Left lung (tissue), 10 donors: ENCODE data around the gene TMEM132A. TPM values are rescaled to one million over a fixed set of nuclear protein-coding genes. Genes with fewer than 3 reads are reported as not detected.

Experiments used
- ATAC-seq: fragments of 200-7000 bp; cut with Tn5 transposase; one replicate; pipeline ENCODE4 v1.9.1; 2020; ENCODE audit warnings: moderate library complexity
- DNase-seq, 4 donors: peaks; one replicate each; pipeline ENCODE4 v3.0.0-alpha.2; 2013 to 2020
- H3K27ac ChIP-seq, 2 donors: fragments of 200-600 bp; sonication (generic) in 1 of 2; one replicate each; pipeline versions ENCODE4 v1.5.0 to v1.8.0; 2020 to 2021
- H3K27me3 ChIP-seq, 2 donors: fragments of 200-600 bp; sonication (generic) in 1 of 2; one replicate each; pipeline versions ENCODE4 v1.5.0 to v1.8.0; 2020 to 2021
- H3K36me3 ChIP-seq, 2 donors: fragments of 200-600 bp; sonication (generic) in 1 of 2; one replicate each; pipeline versions ENCODE4 v1.5.0 to v1.8.0; 2020 to 2021
- H3K4me1 ChIP-seq, 2 donors: fragments of 200-600 bp; one replicate each; pipeline ENCODE4 v1.8.0; 2021
- H3K4me3 ChIP-seq, 2 donors: fragments of 200-600 bp; sonication (generic) in 1 of 2; one replicate each; pipeline versions ENCODE4 v1.5.0 to v1.8.0; 2020 to 2021; ENCODE audit warnings: mild to moderate bottlenecking in 1 of 2
- H3K9me3 ChIP-seq, 2 donors: fragments of 200-600 bp; sonication (generic) in 1 of 2; one replicate each; pipeline versions ENCODE4 v1.5.0 to v1.8.0; 2020 to 2021
- CTCF ChIP-seq, 2 donors: fragments of 200-600 bp; sonication (generic) in 1 of 2; IDR thresholded peaks; one replicate each; pipeline versions ENCODE4 v1.5.0 to v1.8.0; 2021; ENCODE audit warnings: antibody characterized with exemption in 2 of 2
- intact Hi-C, 2 donors: fragments of 100-400 bp; cut with DNase I; formaldehyde crosslinking; loops; one replicate each; pipeline versions ENCODE4 v1.11.2 to v1.14.2; 2022
- polyA plus RNA-seq, 6 donors: library from polyadenylated mRNA; unstranded; fragments of 120-200 nt; gene quantifications; one replicate each; pipeline ENCODE4 v1.2.1, GENCODE V29; 2013; ENCODE audit not compliant: insufficient read length in 6 of 6
- total RNA-seq, 2 donors: library from RNA; stranded (reverse); fragmentation: NEBNext Ultra II Directional; extraction: Animal tissue kit (Norgen Biotek cat#: 25700); gene quantifications; one replicate each; pipeline ENCODE4 v1.2.1, GENCODE V29; 2021
- donor health status: DM: no; HTN: yes; CAD: no.
- donor health status: DM: no; HTN: no; CAD: no.

TMEM132A gene
- total and polyA plus RNA-seq, 8 donors, result 12.3 to 67.8 (median 43.2) TPM

- ATAC-seq (no peak), DNase-seq (peak in 1 of 4 donors; percentile 10)
- intact Hi-C loops, result no loop called here
- Histone ChIP-seq H3K9me3 (no peaks in the 10 kb centered on the region), H3K4me3 (no peak overlapping the region), H3K27me3 (no peaks in the 10 kb centered on the region), H3K4me1 (peaks cover 4 to 9% of the 10 kb centered on the region in 2 donors), H3K36me3 (peaks cover 0 to 99% of the 10 kb centered on the region in 2 donors), H3K27ac (peak overlapping the region in 1 of 2 donors; percentile 13)
- no peak for TF ChIP-seq CTCF (IDR thresholded peaks at IDR 0.05)
These were observed 18.0 kb downstream of the TMEM132A start for GRCh38 chr11:60942219-60942618.

- intact Hi-C loops, result no loop called here
- Histone ChIP-seq H3K27me3 (no peaks in the 10 kb centered on the region), H3K4me1 (peaks cover 4 to 16% of the 10 kb centered on the region in 2 donors), H3K9me3 (no peaks in the 10 kb centered on the region), H3K36me3 (peaks cover 0 to 97% of the 10 kb centered on the region in 2 donors), H3K4me3 (no peak overlapping the region), H3K27ac (peak overlapping the region in 1 of 2 donors; percentile 8)
- no peak for TF ChIP-seq CTCF (IDR thresholded peaks at IDR 0.05)
- ATAC-seq, result peak; percentile 81
- DNase-seq, result peak in 2 of 4 donors; percentile 45 to 78
These were observed 18.8 kb downstream of the TMEM132A start for GRCh38 chr11:60942970-60943565.

GRCh38 chr11:60944490-60945294 lies 20.4 kb downstream of the TMEM132A start:
- no peak for TF ChIP-seq CTCF (IDR thresholded peaks at IDR 0.05)
- Histone ChIP-seq H3K4me1 (peaks cover 4 to 32% of the 10 kb centered on the region in 2 donors), H3K9me3 (no peaks in the 10 kb centered on the region), H3K4me3 (no peak overlapping the region), H3K27me3 (no peaks in the 10 kb centered on the region), H3K27ac (no peak overlapping the region), H3K36me3 (peaks cover 0 to 80% of the 10 kb centered on the region in 2 donors)
- ATAC-seq (no peak), DNase-seq (peak in 1 of 4 donors; percentile 19)
- intact Hi-C loops, result no loop called here

- ATAC-seq (no peak), DNase-seq (peak in 1 of 4 donors; percentile 18)
- peaks cover 0 to under 1% of the 10 kb centered on the region in 2 donors for H3K27me3 ChIP-seq
- H3K36me3 ChIP-seq, result peaks cover 0 to 74% of the 10 kb centered on the region in 2 donors
- no peaks in the 10 kb centered on the region for H3K9me3 ChIP-seq
- intact Hi-C loops, result no loop called here
- TF ChIP-seq CTCF (IDR thresholded peaks at IDR 0.05), result no peak
- peaks cover 4 to 38% of the 10 kb centered on the region in 2 donors for H3K4me1 ChIP-seq
- no peak overlapping the region for H3K4me3 ChIP-seq
- H3K27ac ChIP-seq, result no peak overlapping the region
These were observed 21.0 kb downstream of the TMEM132A start for GRCh38 chr11:60945295-60945667.

- Histone ChIP-seq H3K36me3 (peaks cover 0 to 60% of the 10 kb centered on the region in 2 donors), H3K4me3 (no peak overlapping the region), H3K4me1 (peaks cover 4 to 43% of the 10 kb centered on the region in 2 donors), H3K27ac (no peak overlapping the region), H3K9me3 (no peaks in the 10 kb centered on the region), H3K27me3 (peaks cover 0 to 10% of the 10 kb centered on the region in 2 donors)
- intact Hi-C loops, result no loop called here
- TF ChIP-seq CTCF (IDR thresholded peaks at IDR 0.05), result no peak
- DNase-seq (no peak), ATAC-seq (no peak)
These were observed 22.5 kb downstream of the TMEM132A start for GRCh38 chr11:60946601-60947264.
